Heart right ventricle (tissue), 16 donors: ENCODE data around the gene PI4KA. TPM values are rescaled to one million over a fixed set of nuclear protein-coding genes. Genes with fewer than 3 reads are reported as not detected.

Source experiments
- ATAC-seq, 8 donors: fragments of 200-7000 bp; cut with Tn5 transposase; one replicate each; pipeline ENCODE4 v1.9.1; 2020; ENCODE audit warnings: mild to moderate bottlenecking in 8 of 8, moderate library complexity in 8 of 8, moderate number of reproducible peaks in 1 of 8
- DNase-seq, 2 donors: peaks; one replicate each; pipeline ENCODE4 v3.0.0-alpha.2; 2020
- H3K27ac ChIP-seq, 10 donors: fragments of 200-600 bp; sonication (generic) in 2 of 10; one replicate each; pipeline versions ENCODE4 v1.5.0 to v1.8.0; 2020 to 2022; ENCODE audit warnings: mild to moderate bottlenecking in 3 of 10
- H3K27me3 ChIP-seq, 7 donors: fragments of 200-600 bp; one replicate each; pipeline ENCODE4 v1.8.0; 2021 to 2022; ENCODE audit warnings: mild to moderate bottlenecking in 2 of 7
- H3K36me3 ChIP-seq, 9 donors: fragments of 200-600 bp; sonication (generic) in 1 of 9; one replicate each; pipeline versions ENCODE4 v1.5.0 to v1.8.0; 2020 to 2022; ENCODE audit warnings: mild to moderate bottlenecking in 2 of 9
- H3K4me1 ChIP-seq, 9 donors: fragments of 200-600 bp; sonication (generic) in 1 of 9; one replicate each; pipeline versions ENCODE4 v1.5.0 to v1.8.0; 2020 to 2022; ENCODE audit warnings: mild to moderate bottlenecking in 4 of 9
- H3K4me3 ChIP-seq, 10 donors: fragments of 200-600 bp; sonication (generic) in 2 of 10; one replicate each; pipeline versions ENCODE4 v1.5.0 to v1.8.0; 2020 to 2022; ENCODE audit warnings: mild to moderate bottlenecking in 7 of 10, moderate library complexity in 2 of 10
- H3K9me3 ChIP-seq, 11 donors: fragments of 200-600 bp in 10 of 11; sonication (generic) in 2 of 11; one replicate each; pipeline versions ENCODE4 v1.5.0 to v1.8.0; 2013 to 2022; ENCODE audit warnings: mild to moderate bottlenecking in 2 of 11, control low read depth in 1 of 11, moderate library complexity in 1 of 11
- CTCF ChIP-seq, 9 donors: fragments of 200-600 bp; sonication (generic) in 2 of 9; IDR thresholded peaks; one replicate each; pipeline versions ENCODE4 v1.5.0 to v1.8.0; 2021 to 2022; ENCODE audit warnings: antibody characterized with exemption in 9 of 9, mild to moderate bottlenecking in 5 of 9, moderate library complexity in 1 of 9
- WGBS, 2 donors: extraction: QIAGEN DNeasy Blood & Tissue Kit; methylation state at CpG; one replicate each; pipeline ENCODE4 v1.1.7; 2013; ENCODE audit warnings: inconsistent platforms in 1 of 2; 5-methylcytosine and 5-hydroxymethylcytosine counted together
- intact Hi-C, 10 donors: fragments of 100-400 bp; cut with DNase I; formaldehyde crosslinking; loops; one replicate each; pipeline versions ENCODE4 v1.11.1 to v1.14.2; 2022
- long read RNA-seq, 3 donors: library from polyadenylated mRNA; unstranded; transcript quantifications; one replicate each; pipeline ENCODE4 v2.0.0, GENCODE V29; 2020 to 2021
- polyA plus RNA-seq, 2 donors: library from polyadenylated mRNA; stranded (reverse); fragments of 200-250 nt; gene quantifications; one replicate each; pipeline ENCODE4 v1.2.3, GENCODE V29; 2013
- total RNA-seq, 10 donors: library from RNA; stranded (reverse); fragmentation: NEBNext Ultra II Directional in 3 of 10; extraction: Animal tissue kit (Norgen Biotek cat#: 25700) in 3 of 10; gene quantifications; one replicate each; pipeline versions ENCODE4 v1.2.1 to v1.2.4, GENCODE V29; 2021 to 2023
- donor health status: Arrhythmogenic right ventricular cardiomyopathy.
- donor health status: ischemic (EF 13 %, LVEDD 7.1; RV severe dilation, severe dysfunction).
- donor health status: healthy with polysubstance abuse.
- donor health status: DM: no; HTN: yes; CAD: no.
- donor health status: DM: no; HTN: no; CAD: no.
- donor health status: ischemic (EF 25% LVEDD 6.9; RV normal size, moderate dysfunction).
- donor health status: ischemic (EF 25% LVEDD 5.7; RV mildly dilated, moderate dysfunction).
- donor health status: healthy.
- donor health status: DM: yes; HTN: yes; CAD: no.
- donor health status: Ischemic cardiomyopathy.
- donor health status: ischemic (EF 35%, LVEDD 5.7; RV mildly dilated, moderate dysfunction).
- donor health status: nonischemic (EF 11% LVEDD 7.7; RV severe dilation, severe dysfunction).
- donor health status: DM: yes; HTN: yes; CAD: no.
- donor health status: PGD.
- donor health status: ischemic (EF 29% LVEDD 5.4; RV normal size, mild dysfunction).
- donor health status: nonischemic (EF 23%, LVEDD 6.1; RV moderate dilation, normal function).

Gene PI4KA
- total RNA-seq (10 to 100 TPM; 34.8 to 55.2 (median 40.8) TPM), polyA plus RNA-seq (10 to 100 TPM; 32.3 to 39.3 TPM)
- long read RNA-seq, donor 1, partial matches to known transcripts = 32 of 41 reads
- long read RNA-seq, donor 1, other reads (novel, unspliced or antisense) = 9 of 41 reads
- long read RNA-seq, donor 2, full-length matches to known transcripts = 6 of 49 reads
- long read RNA-seq, donor 2, partial matches to known transcripts = 39 of 49 reads
- long read RNA-seq, donor 2, other reads (novel, unspliced or antisense) = 4 of 49 reads
- long read RNA-seq, donor 3, transcript PI4KA-209 (23 exons, 3,026 nt) = major isoform, 7 of 35 reads
- long read RNA-seq, donor 3, partial matches to known transcripts = 22 of 35 reads
- long read RNA-seq, donor 3, other reads (novel, unspliced or antisense) = 6 of 35 reads

GRCh38 chr22:20858615-20859416 lies at the start of gene PI4KA, which contains the start of gene SNAP29:
Gene PI4KA (minus strand): TSS chr22:20858811. CDS start chr22:20858725, 86 bp downstream.
Gene SNAP29 (plus strand): TSS chr22:20859007. CDS start chr22:20859111, 104 bp downstream.
- peaks cover 0 to 26% (median 0%) of the 10 kb centered on the region in 9 donors for H3K36me3 ChIP-seq
- WGBS, 2 donors = 0 to 1% methylated on average over 80 to 96 of the region's 100 CpGs
- ATAC-seq = peak; percentile 97 to 98 (median 97)

GRCh38 chr22:20906387-20906767 lies 47.8 kb upstream of the PI4KA start:
- intact Hi-C loops = no loop called here
- H3K27me3 ChIP-seq = no peaks in the 10 kb centered on the region
- no peaks in the 10 kb centered on the region for H3K36me3 ChIP-seq
- no peak for DNase-seq
- H3K4me1 ChIP-seq = peaks cover 0 to 14% (median 0%) of the 10 kb centered on the region in 9 donors
- WGBS, 2 donors = 79 to 80% methylated on average over 3 of the region's 3 CpGs
- H3K27ac ChIP-seq = no peak overlapping the region
- ATAC-seq = no peak
- TF ChIP-seq CTCF (IDR thresholded peaks at IDR 0.05) = no peak
- no peaks in the 10 kb centered on the region for H3K9me3 ChIP-seq
- H3K4me3 ChIP-seq = no peak overlapping the region

More at GRCh38 chr22:20858615-20859416, at the start of gene PI4KA, which contains the start of gene SNAP29:
- H3K9me3 ChIP-seq = no peaks in the 10 kb centered on the region
- H3K27ac ChIP-seq = peak within 1 kb of the TSS; percentile 74 to 97 (median 92)
- H3K4me1 ChIP-seq = peaks cover 13 to 57% (median 30%) of the 10 kb centered on the region in 9 donors
- TF ChIP-seq CTCF (IDR thresholded peaks at IDR 0.05) = no peak
- peak within 1 kb of the TSS; percentile 72 to 98 (median 87) for H3K4me3 ChIP-seq
- H3K27me3 ChIP-seq = no peaks in the 10 kb centered on the region
- peak; percentile 99 for DNase-seq
- intact Hi-C loops = loop anchor here in 3 of 10 donors (2.0 to 10.0 kb wide), 3 partner anchors 58 to 74 kb away; partner anchors contain the start of gene CRKL (in 1 of the 3)

- H3K4me3 ChIP-seq = no peak overlapping the region
- no peaks in the 10 kb centered on the region for H3K27me3 ChIP-seq
- ATAC-seq = no peak
- WGBS, 2 donors = 69 to 70% methylated on average over 4 of the region's 4 CpGs
- peaks cover 0 to 14% (median 0%) of the 10 kb centered on the region in 9 donors for H3K4me1 ChIP-seq
- no peaks in the 10 kb centered on the region for H3K36me3 ChIP-seq
- intact Hi-C loops = no loop called here
- TF ChIP-seq CTCF (IDR thresholded peaks at IDR 0.05) = no peak
- H3K27ac ChIP-seq = peak overlapping the region in 1 of 10 donors; percentile 36
- H3K9me3 ChIP-seq = no peaks in the 10 kb centered on the region
- no peak for DNase-seq
These were observed 47.1 kb upstream of the PI4KA start for GRCh38 chr22:20905415-20906386.
